Activated CD4-positive, alpha-beta T cell treated with anti-CD3 and anti-CD28 coated beads for 4 hours (primary cell): ENCODE results near the gene MYO3B.

Source experiments
- DNase-seq, 2 donors: peaks; one replicate each; pipeline ENCODE4 v3.0.0-alpha.2; 2020

The MYO3B gene

GRCh38 chr2:170161516-170162270 lies 16.3 kb upstream of the MYO3B start:
- no peak for DNase-seq

- DNase-seq: no peak
Measured at GRCh38 chr2:170162271-170162632, 15.7 kb upstream of the MYO3B start.

DNA sequence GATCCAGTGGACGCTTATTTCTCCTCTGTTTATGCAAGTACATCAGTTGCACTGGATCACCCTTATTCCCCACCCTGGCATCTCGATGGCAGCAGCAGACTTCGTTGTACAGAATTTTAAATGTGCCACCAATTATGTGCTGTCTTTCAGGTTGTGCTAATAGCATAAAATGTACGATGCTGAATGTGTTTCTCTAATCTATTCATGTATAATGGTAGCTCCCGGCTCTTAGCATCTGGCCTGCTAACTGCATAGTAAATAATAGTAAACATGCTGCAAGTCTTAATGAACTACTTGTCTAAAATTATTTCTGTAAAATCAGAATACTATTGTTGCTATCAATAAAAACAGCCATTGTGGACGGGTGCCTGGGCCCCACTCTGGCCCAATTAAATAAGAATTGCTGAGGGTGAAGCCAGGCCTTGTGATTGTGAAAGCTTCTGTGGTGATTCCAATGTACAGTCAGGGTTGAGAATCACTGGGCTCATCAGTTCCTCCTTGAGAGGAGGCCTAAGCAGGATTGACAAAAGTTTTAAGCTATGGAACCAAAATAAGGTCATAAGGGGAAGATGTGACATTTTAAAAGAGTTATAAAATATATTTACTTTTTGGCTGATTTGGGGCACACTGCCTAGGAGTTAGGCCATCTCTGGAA lies 14.4 kb upstream of the MYO3B start:
- no peak for DNase-seq

DNA sequence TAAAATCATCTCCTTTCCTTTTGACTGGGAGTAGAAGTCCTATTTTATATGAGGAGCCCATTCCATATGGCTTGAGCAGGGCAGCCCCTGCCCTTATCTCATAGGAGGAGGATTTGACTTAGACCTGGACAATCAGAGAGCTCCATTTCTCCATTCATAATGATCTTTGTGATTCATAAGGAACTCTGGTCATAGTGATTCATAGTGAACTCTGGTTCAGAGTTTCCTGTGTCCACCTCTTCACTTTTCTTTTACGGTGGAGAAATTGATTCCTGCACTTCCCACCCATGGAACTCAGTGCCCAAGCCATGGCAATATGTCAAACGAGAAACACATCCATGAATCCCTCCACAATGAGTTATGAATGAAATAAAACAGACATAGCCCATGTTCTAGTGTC lies 12.8 kb upstream of the MYO3B start:
- no peak for DNase-seq

DNA sequence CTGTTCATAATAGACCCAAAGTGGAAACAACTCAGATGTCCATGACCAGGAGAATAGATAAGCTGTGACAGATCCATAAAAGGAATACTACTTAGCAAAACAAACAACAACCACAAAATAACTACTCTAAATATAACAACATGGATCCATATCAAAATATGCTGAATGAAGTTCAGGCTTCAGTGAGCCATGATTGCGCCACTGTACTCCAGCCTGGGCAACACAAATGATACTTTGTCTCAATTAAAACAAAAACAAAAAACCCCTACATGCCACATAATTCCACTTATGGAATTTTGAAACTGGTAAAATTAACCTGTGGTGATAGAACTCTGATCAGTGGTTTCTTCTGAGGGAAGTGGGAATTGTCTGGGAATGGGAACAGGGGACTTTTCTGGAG lies 11.2 kb upstream of the MYO3B start:
- no peak for DNase-seq

DNA sequence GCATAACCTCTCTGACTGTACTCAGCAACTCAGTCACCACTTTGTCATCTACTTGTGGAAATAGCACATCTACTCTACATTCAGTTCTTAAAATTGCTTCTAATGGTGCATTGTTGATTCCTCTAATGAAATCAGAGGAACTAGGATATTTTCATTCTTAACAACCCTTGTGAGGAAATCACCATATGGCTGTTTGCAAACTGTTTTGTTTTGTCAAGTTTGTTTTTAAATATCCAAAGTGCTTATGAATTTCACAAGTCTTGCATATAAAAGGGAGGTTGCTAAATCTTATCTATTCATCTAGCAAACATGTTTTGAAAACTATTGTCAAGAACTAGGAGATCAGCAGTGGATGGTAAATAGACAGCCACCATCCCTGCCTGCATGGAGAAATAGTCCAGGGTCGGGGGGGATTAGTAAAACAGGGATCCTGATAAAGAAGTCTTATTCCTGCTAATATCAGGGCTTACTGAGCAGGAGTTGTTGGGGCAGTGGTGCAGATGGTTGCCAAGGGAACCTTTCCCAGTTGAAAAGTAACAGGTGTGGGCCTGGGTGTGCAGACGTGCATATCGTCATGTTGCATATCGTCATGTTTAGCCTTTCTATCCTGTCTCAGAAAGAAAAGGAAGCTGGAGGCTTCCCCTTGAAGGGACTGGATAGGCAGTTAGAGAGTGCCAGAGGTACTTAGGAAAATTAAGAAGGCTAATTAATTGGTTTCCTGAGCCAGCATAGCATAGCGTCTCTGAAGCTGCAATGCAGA lies 7.5 kb upstream of the MYO3B start:
- no peak for DNase-seq

DNA sequence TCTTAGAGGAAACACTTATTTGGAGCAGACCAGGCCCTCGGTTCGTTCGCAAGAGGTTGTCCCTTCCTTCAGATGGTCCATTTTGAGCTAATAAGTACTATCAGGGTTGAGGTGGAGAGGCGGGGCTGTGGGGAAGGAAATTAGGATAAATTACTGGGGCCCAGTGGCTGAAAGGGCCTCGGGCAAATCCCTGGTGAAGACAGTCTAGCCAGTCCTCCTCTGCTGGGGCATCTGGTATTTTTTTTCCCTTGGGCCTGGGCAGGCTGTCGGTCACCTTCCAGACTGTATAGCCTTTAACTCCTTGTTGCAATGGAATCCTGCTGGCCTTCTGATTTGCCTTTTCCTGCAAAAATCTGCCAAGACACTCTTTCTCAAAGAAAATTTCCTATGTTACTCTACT lies 1.7 kb upstream of the MYO3B start:
- no peak for DNase-seq

DNA sequence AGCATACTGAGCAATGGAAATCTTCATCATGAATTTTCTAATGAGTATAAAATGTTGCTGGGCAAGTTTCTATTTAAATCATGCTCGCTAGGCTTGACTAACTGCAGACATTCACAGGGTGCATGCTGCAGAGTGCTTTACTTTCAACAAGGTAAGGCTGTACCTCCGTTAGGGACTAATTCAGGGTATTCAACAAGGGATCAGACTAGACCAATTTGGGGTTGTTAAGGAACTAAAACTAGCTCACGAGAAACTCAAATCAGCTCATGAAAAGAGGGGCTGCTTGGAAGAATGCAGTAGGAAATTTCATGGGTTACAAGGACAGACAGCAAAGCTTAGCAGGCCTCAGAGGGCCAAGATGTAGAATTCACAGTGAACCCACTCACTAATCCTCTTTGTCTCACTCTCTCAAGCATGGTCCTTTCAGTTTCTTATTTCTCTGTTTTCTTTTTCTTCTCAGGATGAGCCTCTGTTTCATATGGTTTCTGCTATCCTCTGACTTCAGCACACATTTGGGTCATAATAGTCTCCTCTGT lies 2.2 kb downstream of the MYO3B start:
- no peak for DNase-seq

- no peak for DNase-seq
Measured at GRCh38 chr2:170181602-170182001, 3.7 kb downstream of the MYO3B start.

DNA sequence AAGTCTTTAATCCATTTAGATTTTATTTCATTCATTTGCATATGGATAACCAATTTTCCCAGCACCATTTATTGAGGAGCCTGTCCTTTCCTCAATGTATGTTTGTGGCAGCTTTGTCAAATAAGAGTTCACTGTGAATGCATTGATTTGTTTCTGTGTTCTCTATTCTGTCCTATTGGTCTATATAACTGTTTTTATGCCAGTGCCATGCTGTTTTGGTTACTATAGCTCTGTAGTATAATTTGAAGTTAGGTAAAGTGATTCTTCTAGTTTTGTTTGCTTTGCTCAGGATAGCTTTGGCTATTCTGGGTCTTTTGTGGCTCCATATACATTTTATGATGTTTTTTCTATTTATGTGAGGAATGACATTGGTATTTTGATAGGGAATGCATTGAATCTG lies 7.4 kb downstream of the MYO3B start:
- no peak for DNase-seq

GRCh38 chr2:170189757-170190156 lies 11.8 kb downstream of the MYO3B start:
- DNase-seq: no peak

- no peak for DNase-seq
Measured at GRCh38 chr2:170190172-170190571, 12.2 kb downstream of the MYO3B start.

GRCh38 chr2:170191166-170191866 lies 13.4 kb downstream of the MYO3B start:
- DNase-seq: no peak

- no peak for DNase-seq
Measured at GRCh38 chr2:170196963-170197362, 19.0 kb downstream of the MYO3B start.

DNA sequence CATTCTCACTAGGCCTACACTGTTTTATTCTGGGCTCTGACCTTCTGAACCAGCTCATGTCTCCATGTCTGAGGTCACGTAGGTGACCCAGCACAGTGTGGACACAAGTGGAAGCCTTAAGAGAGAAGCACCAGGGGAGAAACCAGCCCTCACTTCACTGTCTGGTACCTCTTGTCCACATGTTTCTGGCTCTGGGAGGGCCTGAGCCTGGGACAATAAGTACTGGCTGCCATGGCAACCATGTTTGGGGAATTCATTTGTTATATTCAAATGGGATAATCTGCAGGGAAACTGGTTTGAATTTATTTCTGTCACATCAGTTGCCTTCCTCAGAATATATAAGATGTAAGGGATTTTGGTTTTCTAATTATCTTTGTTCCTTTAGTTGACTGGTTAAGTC lies 23.3 kb downstream of the MYO3B start:
- no peak for DNase-seq

DNA sequence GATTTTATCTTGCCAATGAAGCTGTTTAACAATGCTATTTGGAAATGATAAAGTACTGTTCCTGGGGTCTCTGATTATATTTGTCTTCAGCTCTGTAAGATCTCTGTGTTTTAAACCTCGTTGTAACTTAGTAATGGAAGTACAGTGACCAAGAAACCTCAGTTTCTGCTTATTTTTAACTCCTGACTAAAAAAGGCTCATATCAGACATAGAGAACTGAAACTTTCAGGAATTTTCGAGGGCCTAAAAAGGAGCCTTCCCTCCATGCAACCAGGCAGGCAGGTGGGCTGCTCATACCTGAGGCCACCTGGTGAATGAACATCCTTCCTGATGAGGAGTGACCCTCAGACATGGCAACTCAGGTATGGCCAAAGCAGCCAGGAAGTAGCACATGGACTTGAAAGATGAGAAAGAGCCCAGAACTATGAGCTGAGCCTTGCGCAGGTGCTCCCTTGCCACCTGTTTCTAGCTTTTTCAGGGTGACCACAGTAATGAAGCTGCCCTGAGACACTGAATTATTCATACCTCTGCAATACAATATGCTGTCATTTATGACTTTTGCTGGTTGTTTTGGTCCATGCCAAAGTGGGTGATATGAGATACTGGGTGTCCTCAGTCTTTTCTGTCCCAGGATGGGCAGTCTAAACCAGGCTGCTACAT lies 23.9 kb downstream of the MYO3B start:
- no peak for DNase-seq

GRCh38 chr2:170202437-170202836 lies 24.5 kb downstream of the MYO3B start:
- no peak for DNase-seq

DNA sequence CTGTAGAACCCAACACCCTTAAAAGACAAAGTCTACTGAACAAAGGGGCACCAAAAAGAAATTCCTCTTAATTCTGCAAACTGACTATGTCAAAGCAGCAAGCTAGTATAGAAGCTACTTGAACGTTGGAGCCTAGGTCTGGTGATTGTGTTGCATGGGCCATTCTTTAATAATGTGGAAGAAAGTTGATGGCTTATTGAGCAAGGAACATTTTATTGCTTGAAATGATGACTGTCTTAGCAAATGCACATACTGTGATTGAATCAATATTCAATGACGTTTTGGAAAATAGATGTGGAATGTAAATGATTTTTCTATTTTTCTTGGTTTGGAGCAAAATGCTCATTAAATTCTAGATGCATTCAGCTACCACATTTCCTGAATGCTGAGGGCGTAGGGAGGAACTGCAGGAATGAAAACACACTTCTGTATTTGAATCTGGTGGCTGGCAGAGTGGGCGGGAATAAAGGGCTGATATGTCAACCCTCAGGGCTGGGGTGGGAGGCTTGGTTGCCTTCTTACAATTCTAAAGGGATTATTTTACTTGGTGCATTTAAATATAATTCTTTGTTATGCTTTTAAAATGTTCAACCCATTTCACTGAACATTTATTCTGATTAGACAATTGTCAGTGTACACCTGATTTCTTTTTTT lies 26.5 kb downstream of the MYO3B start:
- DNase-seq: no peak

- no peak for DNase-seq
Measured at GRCh38 chr2:170206246-170206645, 28.3 kb downstream of the MYO3B start.

DNA sequence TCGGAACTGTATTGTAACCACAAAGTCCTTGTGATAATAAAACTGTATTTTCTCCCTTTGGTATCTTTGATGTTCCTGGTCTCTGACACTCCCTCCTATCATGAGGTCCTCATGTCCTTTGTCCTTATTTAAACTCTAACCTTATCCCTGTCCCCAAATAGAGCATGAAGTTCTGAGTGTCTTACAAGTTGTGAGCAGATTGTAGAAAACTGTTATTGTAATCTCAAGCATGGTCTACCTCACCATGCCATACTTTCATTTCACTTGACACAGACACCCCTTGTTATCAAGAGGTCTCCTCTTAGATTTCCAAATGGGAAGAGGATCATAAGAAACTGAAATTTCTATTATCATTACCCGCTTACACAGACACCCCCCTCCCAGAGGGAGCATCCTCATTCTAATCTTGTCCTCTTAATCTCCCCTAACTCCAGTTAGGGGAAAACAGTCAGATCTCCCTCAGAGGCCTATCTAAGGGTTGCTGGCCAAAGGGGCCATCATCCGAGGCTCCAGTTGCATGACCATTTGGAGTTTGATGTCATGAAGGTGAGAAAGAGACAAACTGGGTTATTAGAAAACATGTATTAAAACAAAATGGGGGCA lies 29.0 kb downstream of the MYO3B start:
- DNase-seq: no peak

GRCh38 chr2:170207901-170208300 lies 30.0 kb downstream of the MYO3B start:
- DNase-seq: no peak

DNA sequence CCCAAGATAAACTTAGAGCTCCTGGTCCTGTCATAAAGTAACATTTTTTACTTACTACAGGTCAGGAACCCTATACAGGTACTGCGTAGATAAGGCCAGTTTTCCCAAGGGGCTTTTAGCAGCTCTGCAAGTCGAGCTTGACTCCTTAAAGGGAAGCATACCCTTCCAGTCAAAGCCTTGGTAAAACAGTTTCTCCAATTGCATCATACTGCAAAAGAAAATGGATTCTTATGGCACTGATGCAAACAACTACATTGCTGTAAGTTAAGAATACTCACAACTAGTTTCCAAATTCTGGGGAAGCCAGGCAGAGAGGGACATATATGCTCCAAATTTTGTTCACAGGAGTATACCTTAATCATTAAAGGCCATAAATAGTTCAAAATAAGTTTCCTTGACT lies 31.0 kb downstream of the MYO3B start:
- DNase-seq: no peak
